B cell (primary cell): ENCODE data around the gene PAXIP1. TPM values are rescaled to one million over a fixed set of nuclear protein-coding genes. Genes with fewer than 3 reads are reported as not detected.

Experiments
- ATAC-seq: fragments of 200-7000 bp; cut with Tn5 transposase; one replicate; pipeline ENCODE4 v1.10.0; 2021; ENCODE audit warnings: low read depth, mild to moderate bottlenecking, moderate number of reproducible peaks, moderate library complexity
- CTCF ChIA-PET: fragments of 350-600 bp; sonication (Branson Sonifier 250); formaldehyde crosslinking; loops from one replicate; lab custom pipeline; 2021; ENCODE audit warnings: antibody characterized with exemption, inconsistent platforms; lab: Charles Lee
- POLR2A ChIA-PET: fragments of 350-600 bp; sonication (Branson Sonifier 250); formaldehyde crosslinking; loops from one replicate; lab custom pipeline; 2021; ENCODE audit warnings: antibody characterized with exemption; lab: Charles Lee
- DNase-seq: peaks from one replicate; pipeline ENCODE4 v3.0.0; 2013
- H2AFZ ChIP-seq: 2 replicates; pipeline ENCODE4 v1.6.1; 2012; ENCODE audit warnings: mild to moderate bottlenecking, low read depth, low read length; ENCODE audit not compliant: insufficient read depth, poor library complexity, severe bottlenecking
- H3K27ac ChIP-seq, 2 donors: 1 replicate in 1 of 2; 2 replicates in 1 of 2; pipeline ENCODE4 v1.5.1; 2012 to 2013; ENCODE audit warnings: low read length in 2 of 2, mild to moderate bottlenecking in 2 of 2, moderate library complexity in 1 of 2
- H3K27me3 ChIP-seq, 4 experiments: fragments of 200-600 bp in 1 of 4; sonication (generic) in 1 of 4; replicated peaks in 1 of 4; 1 replicate in 2 of 4; 2 replicates in 2 of 4; pipeline versions ENCODE4 v1.6.1 to v1.7.0; 2013 to 2016; ENCODE audit warnings: low read length in 3 of 4, mild to moderate bottlenecking in 2 of 4, mixed read lengths in 1 of 4, moderate library complexity in 1 of 4; ENCODE audit not compliant: insufficient read depth in 4 of 4, control insufficient read depth in 3 of 4; ENCODE audit errors: control extremely low read depth in 1 of 4
- H3K36me3 ChIP-seq, 2 experiments: replicated peaks in 1 of 2; 1 replicate in 1 of 2; 2 replicates in 1 of 2; pipeline versions ENCODE4 v1.6.1 to v1.7.1; 2013; ENCODE audit warnings: low read length in 1 of 2; ENCODE audit not compliant: insufficient read depth in 2 of 2, control insufficient read depth in 1 of 2; ENCODE audit errors: control extremely low read depth in 1 of 2, extremely low read depth in 1 of 2
- H3K4me1 ChIP-seq, 2 donors: fragments of 200-600 bp in 1 of 2; sonication (generic) in 1 of 2; 1 replicate in 1 of 2; 2 replicates in 1 of 2; pipeline versions ENCODE4 v1.5.1 to v1.6.1; 2013 to 2017; ENCODE audit warnings: low read length in 2 of 2; ENCODE audit not compliant: control insufficient read depth in 2 of 2, insufficient read depth in 2 of 2
- H3K4me2 ChIP-seq: replicated peaks from 2 replicates; pipeline ENCODE3; 2012; ENCODE audit warnings: mild to moderate bottlenecking, low read depth, low read length; ENCODE audit not compliant: poor library complexity, severe bottlenecking
- H3K4me3 ChIP-seq, 5 experiments: fragments of 200-600 bp in 1 of 5; sonication (generic) in 1 of 5; 1 replicate in 3 of 5; 2 replicates in 2 of 5; pipeline versions ENCODE4 v1.5.1 to v1.7.0; 2011 to 2016; ENCODE audit warnings: low read length in 4 of 5, mild to moderate bottlenecking in 4 of 5, low read depth in 2 of 5, control low read depth in 1 of 5, moderate library complexity in 1 of 5; ENCODE audit not compliant: insufficient read depth in 1 of 5; ENCODE audit errors: control extremely low read depth in 1 of 5, extremely low read depth in 1 of 5
- H3K79me2 ChIP-seq: fragments of 200-600 bp; sonication (generic); one replicate; pipeline ENCODE4 v1.6.0; 2016; ENCODE audit warnings: low read length; ENCODE audit not compliant: control insufficient read depth, insufficient read depth
- H3K9ac ChIP-seq: fragments of 200-600 bp; sonication (generic); 2 replicates; pipeline ENCODE4 v1.6.1; 2017; ENCODE audit warnings: mild to moderate bottlenecking, low read length, moderate library complexity
- H3K9me3 ChIP-seq, 3 donors: one replicate each; pipeline versions ENCODE4 v1.6.1 to v1.7.1; 2013; ENCODE audit warnings: low read length in 2 of 3; ENCODE audit not compliant: control insufficient read depth in 2 of 3, insufficient read depth in 1 of 3; ENCODE audit errors: control extremely low read depth in 1 of 3
- H4K20me1 ChIP-seq: 2 replicates; pipeline ENCODE4 v1.6.0; 2012; ENCODE audit warnings: mild to moderate bottlenecking, low read length; ENCODE audit not compliant: insufficient read depth, control insufficient read depth, poor library complexity, severe bottlenecking
- H3K27ac Mint-ChIP-seq: one replicate; pipeline ENCODE4 v1.8.0; 2021; ENCODE audit warnings: mixed read lengths
- H3K27me3 Mint-ChIP-seq: one replicate; pipeline ENCODE4 v1.8.0; 2021; ENCODE audit warnings: mixed read lengths
- H3K4me1 Mint-ChIP-seq: one replicate; pipeline ENCODE4 v1.8.0; 2021; ENCODE audit warnings: mixed read lengths
- H3K4me3 Mint-ChIP-seq: one replicate; pipeline ENCODE4 v1.8.0; 2021; ENCODE audit warnings: mixed read lengths
- H3K9me3 Mint-ChIP-seq: one replicate; pipeline ENCODE4 v1.8.0; 2022; ENCODE audit warnings: mixed read lengths; ENCODE audit not compliant: insufficient read depth
- CTCF ChIP-seq: fragments of 200-600 bp; IDR thresholded peaks from one replicate; pipeline ENCODE4 v1.8.0; 2022; ENCODE audit warnings: antibody characterized with exemption, mild to moderate bottlenecking
- EZH2 ChIP-seq: IDR thresholded peaks from 2 replicates; pipeline ENCODE4 v1.6.1; 2012; ENCODE audit warnings: borderline replicate concordance, low read depth, mild to moderate bottlenecking, moderate library complexity, low read length; ENCODE audit not compliant: insufficient read depth, poor library complexity, severe bottlenecking
- WGBS: methylation state at CpG from one replicate; pipeline ENCODE4 v1.1.5; 2013; ENCODE audit warnings: missing lambda C conversion rate; ENCODE audit not compliant: insufficient coverage; 5-methylcytosine and 5-hydroxymethylcytosine counted together
- intact Hi-C: fragments of 100-400 bp; cut with micrococcal nuclease; formaldehyde crosslinking; loops from one replicate; pipeline ENCODE4 v1.10.0; 2022
- polyA plus RNA-seq: library from polyadenylated mRNA; depleted of rRNA; stranded (reverse); fragments of >200 nt; gene quantifications from 2 replicates; pipeline ENCODE4 v1.2.3, GENCODE V29; 2012
- total RNA-seq, 2 donors: library from RNA; stranded (reverse); fragments of 120-200 nt in 1 of 2; gene quantifications; 1 replicate in 1 of 2; 2 replicates in 1 of 2; pipeline versions ENCODE4 v1.2.3 to v1.2.4, GENCODE V29; 2013 to 2022

Gene PAXIP1
- total and polyA plus RNA-seq, 2 donors (not counting 1 experiment from before 2014, with no cell fraction given): 9.2 to 18.5 TPM

GRCh38 chr7:155021699-155022145 is 18.8 kb upstream of the PAXIP1 start:
- Mint-ChIP-seq H3K27ac (no peak overlapping the region), H3K27me3 (peaks cover 18% of the 10 kb centered on the region), H3K4me3 (no peak overlapping the region), H3K9me3 (no peaks in the 10 kb centered on the region), H3K4me1 (no peaks in the 10 kb centered on the region)
- intact Hi-C loops: no loop called here
- no peak overlapping the region for H3K4me2 ChIP-seq
- H3K27me3 ChIP-seq: no peaks in the 10 kb centered on the region
- H3K4me1 ChIP-seq: no peaks in the 10 kb centered on the region
- ChIA-PET CTCF (no interaction called here), POLR2A (no interaction called here)
- no peak for ATAC-seq
- no peak overlapping the region for H3K27ac ChIP-seq
- 63% methylated on average over 4 of the region's 7 CpGs for WGBS
- H3K4me3 ChIP-seq: no peak overlapping the region
- no peaks in the 10 kb centered on the region for H4K20me1 ChIP-seq
- DNase-seq: no peak
- no peak overlapping the region for H2AFZ ChIP-seq
- no peaks in the 10 kb centered on the region for H3K79me2 ChIP-seq
- H3K9ac ChIP-seq: no peak overlapping the region
- no peaks in the 10 kb centered on the region for H3K36me3 ChIP-seq
- H3K9me3 ChIP-seq: no peaks in the 10 kb centered on the region
- no peak for TF ChIP-seq EZH2

- TF ChIP-seq EZH2 (no peak), CTCF (no peak)
- intact Hi-C loops: no loop called here
- no peak for ATAC-seq
- no peaks in the 10 kb centered on the region for H3K27me3 ChIP-seq
- no peaks in the 10 kb centered on the region for H3K9me3 ChIP-seq
- Mint-ChIP-seq H3K4me3 (no peak overlapping the region), H3K4me1 (no peaks in the 10 kb centered on the region), H3K27ac (no peak overlapping the region), H3K27me3 (peaks cover 13% of the 10 kb centered on the region), H3K9me3 (no peaks in the 10 kb centered on the region)
- no peak overlapping the region for H3K4me2 ChIP-seq
- H3K79me2 ChIP-seq: no peaks in the 10 kb centered on the region
- no peak overlapping the region for H2AFZ ChIP-seq
- H3K27ac ChIP-seq: no peak overlapping the region
- H4K20me1 ChIP-seq: no peaks in the 10 kb centered on the region
- POLR2A ChIA-PET: no interaction called here
- whole genome bisulfite sequencing: 65% methylated on average over 2 of the region's 5 CpGs
- H3K36me3 ChIP-seq: no peaks in the 10 kb centered on the region
- no peak overlapping the region for H3K4me3 ChIP-seq
- CTCF ChIA-PET: interaction anchor here (0.6 to 1.0 kb wide), 2 partner anchors 9 to 12 kb away, joined by 3 read pairs; no protein-coding TSS in a partner anchor
- no peaks in the 10 kb centered on the region for H3K4me1 ChIP-seq
- no peak overlapping the region for H3K9ac ChIP-seq
- DNase-seq: no peak
These were observed 18.1 kb upstream of the PAXIP1 start for GRCh38 chr7:155020996-155021395.
